GM19025 (cell line): ENCODE data around the gene TSPAN8.
"Not testable (repeated sequence)": the region's sequence is repeated elsewhere in the genome, so short reads cannot be mapped to it uniquely, and the experiment has no call there.

ENCODE experiments used
- ATAC-seq: cut with Tn5 transposase; IDR thresholded peaks from one replicate; pipeline ENCODE4 v1.9.1; 2021; ENCODE audit warnings: mild to moderate bottlenecking, low read depth, moderate library complexity; ENCODE audit not compliant: unreplicated experiment

The TSPAN8 gene

GRCh38 chr12:71164568-71165197, 6.9 kb upstream of the TSPAN8 start:
- ATAC-seq = no peak

DNA sequence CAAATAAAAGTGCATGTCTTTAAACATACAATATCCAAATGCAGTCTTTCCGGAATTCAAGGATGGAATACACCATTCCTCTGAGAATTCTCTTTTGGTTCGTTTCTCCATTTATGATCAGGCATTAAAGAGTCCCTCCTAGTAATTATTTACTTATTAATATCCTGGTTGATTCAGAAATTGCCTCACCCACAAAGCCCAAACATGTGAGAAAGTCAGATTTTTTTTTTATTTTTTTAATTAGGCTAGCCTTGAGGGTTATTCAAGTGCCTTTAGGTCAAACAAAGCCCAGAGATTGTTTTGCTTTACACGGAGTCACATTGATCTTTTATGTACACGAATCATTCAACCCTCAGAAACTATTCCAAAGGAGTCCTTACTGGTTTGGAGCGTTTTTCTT, 6.4 kb upstream of the TSPAN8 start:
- no peak for ATAC-seq

DNA sequence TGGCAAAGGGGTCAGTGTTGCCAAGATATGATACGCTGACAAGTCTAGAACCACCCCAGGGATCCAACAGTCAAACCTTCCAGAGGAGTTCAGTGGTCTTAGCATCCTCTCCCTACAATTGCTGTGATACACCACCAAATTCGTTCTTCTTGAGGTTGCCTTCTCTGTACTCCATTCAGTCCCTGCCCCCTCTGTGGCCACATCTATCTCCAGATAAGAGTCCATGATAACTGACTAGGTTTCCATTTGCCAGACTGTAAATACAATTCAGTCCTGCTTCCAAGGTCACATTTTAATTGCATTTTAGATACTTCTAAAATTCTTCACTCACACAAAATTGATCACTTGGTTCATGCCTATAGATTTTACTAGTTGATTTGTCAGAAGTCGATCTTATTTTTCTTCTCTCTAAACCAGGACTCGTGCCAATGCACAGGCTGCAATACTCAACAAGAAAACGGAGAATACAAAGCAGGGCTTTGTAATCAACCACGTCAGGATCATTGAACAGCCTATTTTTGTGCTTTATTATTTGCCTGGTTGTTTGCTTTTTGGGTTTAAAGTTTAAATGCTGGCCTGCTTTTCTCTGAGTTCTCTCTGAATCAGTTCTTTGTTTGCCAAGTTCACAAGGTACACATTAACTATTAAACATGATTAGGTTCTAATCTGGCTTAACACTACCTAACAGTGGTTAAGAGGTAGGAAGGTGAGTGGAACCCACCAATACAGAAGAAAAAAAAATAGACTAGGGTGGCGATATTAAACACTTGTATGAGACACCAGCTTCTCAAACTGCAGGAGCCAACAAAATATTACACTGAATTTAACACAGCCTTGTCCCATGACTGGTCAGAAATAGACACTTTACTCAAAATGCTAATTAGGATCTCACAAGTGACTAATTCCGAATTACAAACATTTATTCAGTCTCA, 5.3 kb upstream of the TSPAN8 start:
- ATAC-seq = no peak

GRCh38 chr12:71161591-71161990, 3.8 kb upstream of the TSPAN8 start:
- no peak for ATAC-seq

GRCh38 chr12:71160585-71160984, 2.8 kb upstream of the TSPAN8 start:
- no peak for ATAC-seq

- no peak for ATAC-seq
Measured at GRCh38 chr12:71159878-71160277, 2.1 kb upstream of the TSPAN8 start.

DNA sequence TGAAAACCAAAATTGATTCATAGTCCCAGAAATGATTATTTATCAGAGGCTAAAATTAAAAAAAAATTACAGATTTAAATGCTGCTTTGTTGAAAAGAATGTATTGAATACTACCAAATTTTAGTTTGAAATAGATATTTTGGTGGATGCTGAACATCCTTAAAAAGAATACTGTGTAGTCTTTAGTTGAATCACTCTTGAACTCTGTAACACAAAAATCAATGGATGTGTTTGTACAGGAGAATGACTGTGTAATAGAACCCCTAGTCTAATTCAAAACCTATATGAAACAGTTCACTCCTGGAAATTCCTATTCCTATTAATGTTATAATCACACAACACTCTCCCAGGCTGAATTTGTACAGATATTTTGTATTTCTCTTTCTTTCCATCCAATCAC, 1.5 kb upstream of the TSPAN8 start:
- no peak for ATAC-seq

GRCh38 chr12:71158361-71158882, 623 bp upstream of the TSPAN8 start:
- ATAC-seq = no peak

- ATAC-seq = no peak
Measured at GRCh38 chr12:71155225-71155624, 2.6 kb downstream of the TSPAN8 start.

- no peak for ATAC-seq
Measured at GRCh38 chr12:71152851-71153250, 4.9 kb downstream of the TSPAN8 start.

DNA sequence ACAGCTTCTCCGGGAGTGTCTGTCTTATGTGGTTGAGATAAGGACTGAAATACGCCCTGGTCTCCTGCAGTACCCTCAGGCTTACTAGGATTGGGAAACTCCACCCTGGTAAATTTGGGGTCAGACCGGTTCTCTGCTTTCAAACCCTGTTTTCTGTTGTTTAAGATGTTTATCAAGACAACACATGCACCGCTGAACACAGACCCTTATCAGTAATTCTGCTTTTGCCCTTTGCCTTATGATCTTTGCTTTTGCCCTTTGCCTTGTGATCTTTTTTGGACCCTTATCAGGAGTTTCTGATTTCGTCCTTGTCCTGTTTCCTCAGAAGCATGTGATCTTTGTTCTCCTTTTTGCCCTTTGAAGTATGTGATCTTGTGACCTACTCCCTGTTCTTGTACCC, 7.8 kb downstream of the TSPAN8 start:
- ATAC-seq = not testable (repeated sequence)

DNA sequence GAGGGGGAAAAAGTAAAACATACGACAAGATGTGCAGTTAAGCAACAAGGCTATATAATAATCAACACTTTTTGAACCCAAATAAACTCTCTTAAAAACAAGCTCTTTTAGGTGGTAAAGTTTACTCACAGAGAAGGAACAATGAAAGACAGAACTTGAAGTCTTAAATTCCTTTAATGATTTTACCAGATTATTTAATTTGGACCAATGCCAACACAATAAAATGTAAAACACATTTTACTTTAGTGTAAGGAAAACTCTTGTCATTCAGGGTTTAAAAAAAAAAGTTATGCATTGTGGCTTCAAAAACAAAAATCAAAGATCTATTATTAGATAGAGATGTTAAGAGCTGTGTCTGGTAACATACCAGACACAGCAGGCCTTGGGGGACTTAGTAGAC, 13.1 kb downstream of the TSPAN8 start:
- no peak for ATAC-seq

DNA sequence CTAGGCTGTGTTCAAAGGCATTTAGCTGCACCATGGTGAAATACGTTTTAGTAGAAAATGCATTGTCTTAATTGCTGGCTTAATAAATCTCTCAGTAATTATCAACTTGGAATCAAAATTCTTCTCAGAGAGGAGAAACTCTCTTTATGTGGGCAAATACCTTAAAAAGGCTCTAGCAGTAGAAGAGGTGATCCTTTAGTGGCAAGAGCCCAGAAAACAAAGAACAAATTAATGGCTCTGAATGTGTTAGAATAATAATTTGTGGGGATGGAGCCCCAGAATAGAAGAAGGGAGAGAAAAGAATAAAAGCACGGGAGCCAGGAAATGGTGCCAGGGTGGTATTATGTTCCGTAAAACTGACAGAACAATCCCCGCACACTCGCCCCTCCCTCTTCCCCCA, 14.8 kb downstream of the TSPAN8 start:
- no peak for ATAC-seq

DNA sequence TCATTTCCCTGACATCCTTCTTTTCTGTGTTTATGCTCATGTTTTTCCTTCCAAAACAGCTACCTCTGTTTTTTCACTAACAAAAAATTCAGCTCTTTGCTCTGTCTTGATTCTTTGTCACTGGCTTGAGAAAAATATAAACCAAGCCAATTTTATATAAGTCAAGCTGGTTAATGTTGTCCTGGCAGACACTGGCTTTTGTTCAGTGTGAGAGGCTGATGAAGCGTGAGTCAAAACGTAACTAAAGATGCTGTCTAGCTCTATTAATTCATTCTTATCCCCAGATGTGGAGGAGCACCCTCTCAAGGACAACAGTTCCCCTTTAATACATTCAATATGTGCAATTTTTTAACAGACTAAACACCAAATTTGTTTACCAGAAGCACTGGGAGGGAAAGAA, 15.8 kb downstream of the TSPAN8 start:
- ATAC-seq = no peak

DNA sequence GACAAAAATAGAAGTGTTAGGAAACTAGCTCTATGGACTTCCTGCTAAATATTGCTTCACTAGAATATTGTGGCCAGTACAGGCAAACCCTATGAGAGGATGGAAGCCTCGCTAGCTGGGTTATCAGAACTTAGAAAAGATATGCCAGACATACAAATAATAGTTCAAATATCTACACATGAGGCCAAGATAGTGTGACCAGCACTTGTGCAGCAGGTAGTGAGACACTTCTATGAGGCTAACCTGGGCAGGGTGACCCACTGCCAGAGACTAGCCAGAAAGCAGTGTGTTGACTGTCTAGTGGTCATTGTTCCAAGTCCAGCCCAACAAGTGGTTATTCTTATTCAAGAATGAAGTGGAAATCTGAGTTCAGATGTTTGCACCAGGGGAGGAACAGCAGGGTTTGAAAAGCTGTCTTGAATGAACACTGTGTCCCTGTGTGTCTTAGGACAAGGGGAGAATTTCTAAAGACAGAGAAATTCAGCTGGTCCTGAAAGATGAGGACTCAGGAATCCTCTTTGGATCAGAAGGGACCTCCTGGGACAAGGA, 16.3 kb downstream of the TSPAN8 start:
- no peak for ATAC-seq

GRCh38 chr12:71139153-71139735, 18.6 kb downstream of the TSPAN8 start:
- ATAC-seq = no peak

DNA sequence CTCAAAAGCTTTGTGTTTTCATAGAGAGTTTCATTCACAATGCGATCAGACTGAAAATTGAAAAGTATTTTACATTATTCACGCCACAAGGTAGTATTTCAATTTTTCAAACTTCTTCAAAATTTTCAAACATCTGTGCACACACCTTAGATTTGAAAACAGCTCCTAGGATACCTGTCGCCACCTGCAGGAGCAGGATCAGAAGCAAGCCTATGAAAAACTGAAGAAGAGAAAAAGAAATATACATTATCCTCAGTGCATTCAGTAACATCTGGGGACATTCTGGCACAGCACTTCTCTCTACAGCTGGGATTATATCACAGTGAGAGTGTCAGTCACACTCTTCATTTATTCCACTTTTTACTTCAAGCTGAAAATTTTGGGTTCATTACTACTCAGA, 19.8 kb downstream of the TSPAN8 start:
- no peak for ATAC-seq

GRCh38 chr12:71135812-71136176, 22.0 kb downstream of the TSPAN8 start:
- no peak for ATAC-seq

DNA sequence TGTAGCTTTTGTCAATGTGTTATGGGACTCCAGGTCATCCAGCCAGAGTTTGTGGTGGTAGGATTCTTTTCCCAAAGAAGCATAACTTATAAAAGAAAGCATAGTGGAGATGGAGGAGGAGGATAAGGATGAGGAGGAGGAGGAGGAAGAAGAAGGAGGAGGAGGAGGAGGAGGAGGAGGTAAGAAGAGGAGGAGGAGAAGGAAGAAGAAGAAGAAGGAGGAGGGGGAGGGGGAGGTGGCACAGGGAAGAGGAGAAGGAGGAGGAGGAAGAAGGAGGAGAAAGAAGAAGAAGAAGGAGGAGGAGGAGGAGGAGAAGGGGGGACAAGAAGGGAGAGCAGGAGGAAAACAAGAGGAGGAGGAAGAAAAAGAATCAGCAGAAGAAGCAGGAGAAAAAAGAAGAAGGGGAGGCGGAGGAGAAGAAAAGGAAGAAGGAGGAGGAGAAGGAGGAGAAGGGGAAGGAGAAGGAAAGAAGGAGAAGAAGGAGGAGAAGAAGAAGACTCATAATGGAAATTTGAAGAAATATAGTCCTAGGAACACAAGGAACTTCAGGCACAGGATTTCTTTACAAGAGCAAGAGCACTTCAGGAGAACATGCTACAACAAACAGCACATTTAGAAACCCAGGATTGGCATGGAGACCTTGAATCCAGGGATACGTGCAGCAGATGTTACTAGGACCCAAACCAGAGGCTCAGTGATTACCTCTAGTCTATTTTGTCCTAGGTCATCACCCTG, 22.6 kb downstream of the TSPAN8 start:
- ATAC-seq = no peak

GRCh38 chr12:71134405-71134804, 23.4 kb downstream of the TSPAN8 start:
- ATAC-seq = no peak
